ENCODE results near the gene EMSY.

Gene EMSY

DNA sequence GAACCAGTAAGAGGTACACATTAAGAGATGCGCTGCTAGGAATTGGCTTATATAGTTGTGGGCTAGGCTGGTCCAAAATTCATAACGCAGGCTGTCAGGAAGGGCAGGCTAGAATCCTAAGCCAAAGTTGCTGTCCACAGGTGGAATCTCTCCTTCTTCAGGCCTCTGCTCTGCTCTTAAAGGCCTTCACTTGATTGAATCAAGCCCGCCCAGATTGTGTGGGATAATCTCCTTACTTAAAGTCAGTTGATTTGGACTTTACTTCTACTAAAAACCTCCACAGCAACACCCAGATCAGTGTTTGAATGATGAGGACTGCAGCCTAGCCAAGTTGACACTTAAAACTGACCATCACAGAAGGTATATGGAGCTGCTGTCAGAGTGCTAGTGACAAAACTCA, 156.9 kb downstream of the EMSY start:
- TF ChIP-seq, protein P1, sequence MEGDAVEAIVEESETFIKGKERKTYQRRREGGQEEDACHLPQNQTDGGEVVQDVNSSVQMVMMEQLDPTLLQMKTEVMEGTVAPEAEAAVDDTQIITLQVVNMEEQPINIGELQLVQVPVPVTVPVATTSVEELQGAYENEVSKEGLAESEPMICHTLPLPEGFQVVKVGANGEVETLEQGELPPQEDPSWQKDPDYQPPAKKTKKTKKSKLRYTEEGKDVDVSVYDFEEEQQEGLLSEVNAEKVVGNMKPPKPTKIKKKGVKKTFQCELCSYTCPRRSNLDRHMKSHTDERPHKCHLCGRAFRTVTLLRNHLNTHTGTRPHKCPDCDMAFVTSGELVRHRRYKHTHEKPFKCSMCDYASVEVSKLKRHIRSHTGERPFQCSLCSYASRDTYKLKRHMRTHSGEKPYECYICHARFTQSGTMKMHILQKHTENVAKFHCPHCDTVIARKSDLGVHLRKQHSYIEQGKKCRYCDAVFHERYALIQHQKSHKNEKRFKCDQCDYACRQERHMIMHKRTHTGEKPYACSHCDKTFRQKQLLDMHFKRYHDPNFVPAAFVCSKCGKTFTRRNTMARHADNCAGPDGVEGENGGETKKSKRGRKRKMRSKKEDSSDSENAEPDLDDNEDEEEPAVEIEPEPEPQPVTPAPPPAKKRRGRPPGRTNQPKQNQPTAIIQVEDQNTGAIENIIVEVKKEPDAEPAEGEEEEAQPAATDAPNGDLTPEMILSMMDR (IDR thresholded peaks at IDR 0.05; ENCODE audit: control insufficient read depth, insufficient read depth, low read depth, low read length, missing control alignments): no peak
- no peak overlapping the region for H3K4me3 ChIP-seq (ENCODE audit: control insufficient read depth, low read depth, low read length)
- no peak for DNase-seq (ENCODE audit: low read depth)

DNA sequence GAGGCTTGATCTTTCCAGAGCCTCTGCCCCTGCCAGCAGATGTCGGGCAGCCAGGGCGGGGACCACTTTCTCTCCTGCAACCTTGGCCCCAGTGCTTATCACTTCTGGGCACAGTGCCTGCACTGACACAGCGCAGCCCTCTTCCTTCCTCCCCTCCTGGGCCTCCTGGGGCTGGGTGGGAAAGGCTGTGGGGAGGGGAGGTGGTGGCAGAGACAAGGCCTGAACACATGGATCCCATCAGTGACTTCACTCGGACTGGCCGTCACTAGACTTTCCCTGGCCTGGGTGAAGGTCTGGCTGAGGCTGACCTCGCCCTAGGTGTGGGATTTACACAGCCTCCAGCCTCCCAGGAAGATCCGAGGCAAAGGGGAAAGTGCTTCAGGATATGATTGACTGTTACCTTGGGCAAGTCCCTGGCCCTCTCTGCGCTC, 157.6 kb downstream of the EMSY start:
- no peak for DNase-seq (ENCODE audit: low read depth)
- H3K4me3 ChIP-seq (ENCODE audit: control insufficient read depth, low read depth, low read length): no peak overlapping the region
- TF ChIP-seq, protein P1 (IDR thresholded peaks at IDR 0.05; ENCODE audit: control insufficient read depth, insufficient read depth, low read depth, low read length, missing control alignments): no peak

Data from AG09309 (cell line).